IMR-90 (cell line): Measurements from ENCODE around the gene CCL2. TPM values are rescaled to one million over a fixed set of nuclear protein-coding genes. Genes with fewer than 3 reads are reported as not detected.

ENCODE experiments used
- ATAC-seq: fragments of 200-7000 bp; cut with Tn5 transposase; 2 replicates; pipeline ENCODE4 v1.9.1; 2020; ENCODE audit warnings: low read depth, mild to moderate bottlenecking, moderate library complexity
- BruUV-seq: library from RNA; stranded (reverse); fragments of 400-500 nt; replicated peaks from 2 replicates; lab custom pipeline; 2021; lab: Mats Ljungman, UMichigan
- CTCF ChIA-PET: fragments of 300-600 bp; formaldehyde crosslinking; extraction: SDS; loops from one replicate; lab custom pipeline; 2021; ENCODE audit warnings: antibody characterized with exemption; lab: Yijun Ruan, JAX
- POLR2A ChIA-PET: fragments of 300-600 bp; sonication (Branson Sonifier 250); formaldehyde crosslinking; loops from one replicate; lab custom pipeline; 2022; ENCODE audit warnings: antibody characterized with exemption; ENCODE audit not compliant: unreplicated experiment; lab: Charles Lee
- DNase-seq: peaks from one replicate; pipeline ENCODE4 v3.0.0; 2013
- H2AFZ ChIP-seq: replicated peaks from 2 replicates; pipeline ENCODE3; 2013; ENCODE audit warnings: low read length, mild to moderate bottlenecking; ENCODE audit not compliant: poor library complexity
- H2AK5ac ChIP-seq: 2 replicates; pipeline ENCODE4 v1.6.1; 2013; ENCODE audit warnings: low read depth, low read length, inconsistent platforms
- H2AK9ac ChIP-seq: replicated peaks from 2 replicates; pipeline ENCODE3; 2013; ENCODE audit warnings: mild to moderate bottlenecking, low read depth, low read length, moderate library complexity; ENCODE audit not compliant: poor library complexity
- H2BK120ac ChIP-seq: 2 replicates; pipeline ENCODE4 v1.6.1; 2013; ENCODE audit warnings: low read depth, low read length, inconsistent platforms
- H2BK15ac ChIP-seq: 3 replicates; pipeline ENCODE4 v1.6.1; 2013; ENCODE audit warnings: low read depth, low read length, inconsistent platforms
- H2BK20ac ChIP-seq: 2 replicates; pipeline ENCODE4 v1.6.1; 2013; ENCODE audit warnings: low read depth, mild to moderate bottlenecking, inconsistent platforms, low read length, moderate library complexity
- H2BK5ac ChIP-seq: 2 replicates; pipeline ENCODE4 v1.6.1; 2013; ENCODE audit warnings: mild to moderate bottlenecking, low read depth, low read length, inconsistent platforms; ENCODE audit not compliant: poor library complexity, severe bottlenecking
- H3K14ac ChIP-seq: replicated peaks from 2 replicates; pipeline ENCODE4 v1.6.1; 2013; ENCODE audit warnings: low read depth, low read length, inconsistent platforms
- H3K18ac ChIP-seq: 2 replicates; pipeline ENCODE4 v1.6.1; 2013; ENCODE audit warnings: low read depth, low read length, control low read depth
- H3K23ac ChIP-seq: 2 replicates; pipeline ENCODE4 v1.6.1; 2013; ENCODE audit warnings: low read depth, low read length, inconsistent platforms
- H3K27ac ChIP-seq: 2 replicates; pipeline ENCODE4 v1.5.1; 2013; ENCODE audit warnings: mild to moderate bottlenecking, control low read depth, low read length; ENCODE audit not compliant: insufficient read depth
- H3K27me3 ChIP-seq: 2 replicates; pipeline ENCODE4 v1.6.1; 2013; ENCODE audit warnings: low read length; ENCODE audit not compliant: control insufficient read depth, insufficient read depth
- H3K36me3 ChIP-seq: 2 replicates; pipeline ENCODE4 v1.6.1; 2013; ENCODE audit warnings: low read length, mixed read lengths; ENCODE audit not compliant: control insufficient read depth, insufficient read depth
- H3K4ac ChIP-seq: 2 replicates; pipeline ENCODE4 v1.6.1; 2013; ENCODE audit warnings: low read depth, low read length, inconsistent platforms
- H3K4me1 ChIP-seq: 2 replicates; pipeline ENCODE4 v1.6.1; 2013; ENCODE audit warnings: low read length, mixed read lengths; ENCODE audit not compliant: control insufficient read depth, insufficient read depth
- H3K4me2 ChIP-seq: 2 replicates; pipeline ENCODE4 v1.6.1; 2013; ENCODE audit warnings: low read depth, mild to moderate bottlenecking, control low read depth, low read length, moderate library complexity
- H3K4me3 ChIP-seq: 2 replicates; pipeline ENCODE4 v1.5.1; 2013; ENCODE audit warnings: low read depth, mild to moderate bottlenecking, control low read depth, low read length, moderate library complexity; ENCODE audit not compliant: insufficient read depth
- H3K56ac ChIP-seq: 2 replicates; pipeline ENCODE4 v1.6.1; 2013; ENCODE audit warnings: low read length, inconsistent platforms; ENCODE audit not compliant: insufficient read depth; ENCODE audit errors: extremely low read depth
- H3K79me1 ChIP-seq, 2 experiments: 2 replicates each; pipeline ENCODE4 v1.6.1; 2013; ENCODE audit warnings: low read length in 2 of 2, inconsistent platforms in 1 of 2, low read depth in 1 of 2
- H3K9ac ChIP-seq: 2 replicates; pipeline ENCODE4 v1.6.1; 2013; ENCODE audit warnings: low read depth, low read length, control low read depth
- H3K9me1 ChIP-seq: 2 replicates; pipeline ENCODE4 v1.6.1; 2013; ENCODE audit warnings: low read length, inconsistent platforms; ENCODE audit not compliant: insufficient read depth
- H3K9me3 ChIP-seq: 2 replicates; pipeline ENCODE4 v1.6.1; 2013; ENCODE audit warnings: low read length; ENCODE audit not compliant: control insufficient read depth, insufficient read depth
- H4K20me1 ChIP-seq: 2 replicates; pipeline ENCODE4 v1.6.1; 2013; ENCODE audit warnings: low read length, inconsistent platforms; ENCODE audit not compliant: insufficient read depth
- H4K5ac ChIP-seq: 2 replicates; pipeline ENCODE4 v1.6.1; 2013; ENCODE audit warnings: mild to moderate bottlenecking, low read depth, low read length, control low read depth
- H4K8ac ChIP-seq, 2 experiments: 2 replicates each; pipeline ENCODE4 v1.6.1; 2013; ENCODE audit warnings: low read depth in 2 of 2, low read length in 2 of 2, control low read depth in 1 of 2, inconsistent platforms in 1 of 2
- H4K91ac ChIP-seq: 2 replicates; pipeline ENCODE4 v1.6.1; 2013; ENCODE audit warnings: low read depth, low read length, inconsistent platforms; ENCODE audit not compliant: insufficient read depth
- MAZ ChIP-seq: IDR thresholded peaks from 2 replicates; pipeline ENCODE4 v1.6.1; 2012; ENCODE audit warnings: low read depth, mild to moderate bottlenecking, low read length, improper control_type of control experiment, moderate library complexity, borderline replicate concordance
- MXI1 ChIP-seq: IDR thresholded peaks from 2 replicates; pipeline ENCODE4 v1.6.1; 2012; ENCODE audit warnings: low read depth, mild to moderate bottlenecking, low read length, moderate library complexity, borderline replicate concordance
- RAD21 ChIP-seq: IDR thresholded peaks from 2 replicates; pipeline ENCODE4 v1.6.1; 2012; ENCODE audit warnings: low read length, improper control_type of control experiment
- RCOR1 ChIP-seq: IDR thresholded peaks from 2 replicates; pipeline ENCODE4 v1.6.1; 2012; ENCODE audit warnings: mild to moderate bottlenecking, low read length, improper control_type of control experiment; ENCODE audit not compliant: insufficient replicate concordance
- WGBS, 2 experiments: methylation state at CpG; one replicate each; pipeline versions ENCODE4 v1.1.5 to v1.1.7; 2013; ENCODE audit warnings: missing lambda C conversion rate in 2 of 2; ENCODE audit not compliant: insufficient read length in 1 of 2; ENCODE audit errors: extremely low coverage in 2 of 2; 5-methylcytosine and 5-hydroxymethylcytosine counted together
- dilution Hi-C: fragments of 300-500 bp; cut with HindIII; formaldehyde crosslinking; loops from one replicate; pipeline ENCODE4 v1.14.3; 2018; ENCODE audit warnings: low sequenced_read_pairs; ENCODE audit not compliant: unreplicated experiment
- in situ Hi-C: fragments of 300-500 bp; cut with MboI; formaldehyde crosslinking; loops from 3 replicates; pipeline ENCODE4 v1.14.3; 2019; ENCODE audit warnings: low sequenced_read_pairs, inconsistent platforms, mixed read lengths
- intact Hi-C: fragments of 100-400 bp; cut with micrococcal nuclease; formaldehyde crosslinking; loops from 2 replicates; pipeline ENCODE4 v1.10.0; 2022
- polyA plus RNA-seq, 3 experiments: library from polyadenylated mRNA; depleted of rRNA; stranded (reverse); fragments of >200 nt; gene quantifications; 2 replicates each; pipeline ENCODE4 v1.2.3, GENCODE V29; 2012; ENCODE audit warnings: low replicate concordance in 1 of 3
- total RNA-seq: library from RNA; depleted of rRNA; stranded (reverse); fragments of >200 nt; gene quantifications from 2 replicates; pipeline ENCODE4 v1.2.3, GENCODE V29; 2012
- TF ChIP-seq, protein P1 (sequence below): fragments of 150-350 bp; IDR thresholded peaks from 2 replicates; pipeline ENCODE4 v1.6.1; 2017; ENCODE audit warnings: mild to moderate bottlenecking, antibody characterized with exemption, low read length, low read depth

Gene CCL2
- total and polyA plus RNA-seq, 2 of the 4 experiments (the other 2 are of a cell fraction): 103 to 206 TPM

GRCh38 chr17:34225046-34225445 is 30.0 kb upstream of the CCL2 start:
- DNase-seq (no peak), ATAC-seq (no peak)
- H2AK5ac ChIP-seq: no peak overlapping the region
- H4K8ac ChIP-seq: no peak overlapping the region
- H3K27ac ChIP-seq: no peak overlapping the region
- no peak overlapping the region for H3K14ac ChIP-seq
- no peak overlapping the region for H3K18ac ChIP-seq
- H2AK9ac ChIP-seq: no peak overlapping the region
- TF ChIP-seq MAZ (no peak), MXI1 (no peak), RAD21 (no peak), RCOR1 (no peak)
- TF ChIP-seq, protein P1, sequence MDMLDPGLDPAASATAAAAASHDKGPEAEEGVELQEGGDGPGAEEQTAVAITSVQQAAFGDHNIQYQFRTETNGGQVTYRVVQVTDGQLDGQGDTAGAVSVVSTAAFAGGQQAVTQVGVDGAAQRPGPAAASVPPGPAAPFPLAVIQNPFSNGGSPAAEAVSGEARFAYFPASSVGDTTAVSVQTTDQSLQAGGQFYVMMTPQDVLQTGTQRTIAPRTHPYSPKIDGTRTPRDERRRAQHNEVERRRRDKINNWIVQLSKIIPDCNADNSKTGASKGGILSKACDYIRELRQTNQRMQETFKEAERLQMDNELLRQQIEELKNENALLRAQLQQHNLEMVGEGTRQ: no peak
- no peak overlapping the region for H3K4me3 ChIP-seq
- H3K79me1 ChIP-seq: no peaks in the 10 kb centered on the region
- H2AFZ ChIP-seq: no peak overlapping the region
- H3K4me2 ChIP-seq: no peak overlapping the region
- H3K27me3 ChIP-seq: peaks cover 1% of the 10 kb centered on the region
- BruUV-seq: no TSS peak
- no peak overlapping the region for H3K23ac ChIP-seq
- in situ Hi-C loops (no loop called here), dilution Hi-C loops (no loop called here), intact Hi-C loops (no loop called here)
- no peak overlapping the region for H4K91ac ChIP-seq
- H3K4ac ChIP-seq: no peak overlapping the region
- H4K20me1 ChIP-seq: no peaks in the 10 kb centered on the region
- no peak overlapping the region for H3K56ac ChIP-seq
- peaks cover 2% of the 10 kb centered on the region; the same call in 1 of the 2 replicates for H3K9me3 ChIP-seq
- H3K9me1 ChIP-seq: no peaks in the 10 kb centered on the region
- ChIA-PET POLR2A (no interaction called here), CTCF (no interaction called here)
- no peak overlapping the region for H4K5ac ChIP-seq
- no peaks in the 10 kb centered on the region for H3K4me1 ChIP-seq
- H2BK120ac ChIP-seq: no peak overlapping the region
- no peak overlapping the region for H3K9ac ChIP-seq
- no peak overlapping the region for H2BK15ac ChIP-seq
- no peak overlapping the region for H2BK20ac ChIP-seq
- no peaks in the 10 kb centered on the region for H3K36me3 ChIP-seq
- no CpG with 5 or more reads among the region's 9 CpGs for WGBS, 2 experiments
- H2BK5ac ChIP-seq: no peak overlapping the region
